ENCODE measurements around the gene CLCNKA. TPM values are rescaled to one million over a fixed set of nuclear protein-coding genes. Genes with fewer than 3 reads are reported as not detected.
"Not testable (repeated sequence)": the region's sequence is repeated elsewhere in the genome, so short reads cannot be mapped to it uniquely, and the experiment has no call there.

The CLCNKA gene
- polyA plus RNA-seq, 1 donor = 0.18 TPM

- WGBS (ENCODE audit: insufficient coverage, low lambda C conversion rate) = no CpG with 5 or more reads among the region's 9 CpGs
- no peaks in the 10 kb centered on the region for H3K9me3 ChIP-seq (ENCODE audit: control insufficient read depth, low read depth, low read length)
- no peak overlapping the region for H3K27ac ChIP-seq (ENCODE audit: low read length)
- no peak overlapping the region for H3K4me3 ChIP-seq (ENCODE audit: low read length)
- no peaks in the 10 kb centered on the region for H3K36me3 ChIP-seq (ENCODE audit: control insufficient read depth, insufficient read depth, low read length)
- no peaks in the 10 kb centered on the region for H3K4me1 ChIP-seq (ENCODE audit: control insufficient read depth, insufficient read depth, low read length)
- DNase-seq = no peak
- no peaks in the 10 kb centered on the region for H3K27me3 ChIP-seq (ENCODE audit: control insufficient read depth, insufficient read depth, low read length)
Measured at GRCh38 chr1:15997637-15998280, 24.1 kb upstream of the CLCNKA start.

GRCh38 chr1:15998929-15999328 lies 22.9 kb upstream of the CLCNKA start:
- H3K36me3 ChIP-seq (ENCODE audit: control insufficient read depth, insufficient read depth, low read length) = no peaks in the 10 kb centered on the region
- no peak overlapping the region for H3K27ac ChIP-seq (ENCODE audit: low read length)
- H3K4me1 ChIP-seq (ENCODE audit: control insufficient read depth, insufficient read depth, low read length) = no peaks in the 10 kb centered on the region
- no peak for DNase-seq
- no peak overlapping the region for H3K4me3 ChIP-seq (ENCODE audit: low read length)
- no CpG with 5 or more reads among the region's 11 CpGs for WGBS (ENCODE audit: insufficient coverage, low lambda C conversion rate)
- no peaks in the 10 kb centered on the region for H3K9me3 ChIP-seq (ENCODE audit: control insufficient read depth, low read depth, low read length)
- H3K27me3 ChIP-seq (ENCODE audit: control insufficient read depth, insufficient read depth, low read length) = no peaks in the 10 kb centered on the region

- DNase-seq; H3K27me3 ChIP-seq (ENCODE audit: control insufficient read depth, insufficient read depth, low read length); H3K9me3 ChIP-seq (ENCODE audit: control insufficient read depth, low read depth, low read length); H3K4me3 ChIP-seq (ENCODE audit: low read length); H3K4me1 ChIP-seq (ENCODE audit: control insufficient read depth, insufficient read depth, low read length); H3K27ac ChIP-seq (ENCODE audit: low read length); H3K36me3 ChIP-seq (ENCODE audit: control insufficient read depth, insufficient read depth, low read length): not testable (repeated sequence)
- WGBS (ENCODE audit: insufficient coverage, low lambda C conversion rate) = no CpG with 5 or more reads among the region's 10 CpGs
Measured at GRCh38 chr1:16001274-16001673, 20.6 kb upstream of the CLCNKA start.

GRCh38 chr1:16005597-16005996 lies 16.2 kb upstream of the CLCNKA start:
- no peaks in the 10 kb centered on the region for H3K36me3 ChIP-seq (ENCODE audit: control insufficient read depth, insufficient read depth, low read length)
- H3K27ac ChIP-seq (ENCODE audit: low read length) = no peak overlapping the region
- DNase-seq = no peak
- no peaks in the 10 kb centered on the region for H3K4me1 ChIP-seq (ENCODE audit: control insufficient read depth, insufficient read depth, low read length)
- H3K4me3 ChIP-seq (ENCODE audit: low read length) = no peak overlapping the region
- H3K27me3 ChIP-seq (ENCODE audit: control insufficient read depth, insufficient read depth, low read length) = no peaks in the 10 kb centered on the region
- no CpG with 5 or more reads among the region's 5 CpGs for WGBS (ENCODE audit: insufficient coverage, low lambda C conversion rate)
- H3K9me3 ChIP-seq (ENCODE audit: control insufficient read depth, low read depth, low read length) = no peaks in the 10 kb centered on the region

GRCh38 chr1:16006010-16006409 lies 15.8 kb upstream of the CLCNKA start:
- Histone ChIP-seq H3K36me3 (ENCODE audit: control insufficient read depth, insufficient read depth, low read length) (no peaks in the 10 kb centered on the region), H3K4me1 (ENCODE audit: control insufficient read depth, insufficient read depth, low read length) (no peaks in the 10 kb centered on the region), H3K9me3 (ENCODE audit: control insufficient read depth, low read depth, low read length) (no peaks in the 10 kb centered on the region), H3K4me3 (ENCODE audit: low read length) (no peak overlapping the region), H3K27ac (ENCODE audit: low read length) (no peak overlapping the region), H3K27me3 (ENCODE audit: control insufficient read depth, insufficient read depth, low read length) (no peaks in the 10 kb centered on the region)
- no CpG with 5 or more reads among the region's 11 CpGs for WGBS (ENCODE audit: insufficient coverage, low lambda C conversion rate)
- DNase-seq = no peak

GRCh38 chr1:16006552-16007485 lies 15.0 kb upstream of the CLCNKA start:
- Histone ChIP-seq H3K36me3 (ENCODE audit: control insufficient read depth, insufficient read depth, low read length) (no peaks in the 10 kb centered on the region), H3K27me3 (ENCODE audit: control insufficient read depth, insufficient read depth, low read length) (no peaks in the 10 kb centered on the region), H3K27ac (ENCODE audit: low read length) (no peak overlapping the region), H3K9me3 (ENCODE audit: control insufficient read depth, low read depth, low read length) (no peaks in the 10 kb centered on the region), H3K4me3 (ENCODE audit: low read length) (no peak overlapping the region), H3K4me1 (ENCODE audit: control insufficient read depth, insufficient read depth, low read length) (no peaks in the 10 kb centered on the region)
- DNase-seq = no peak
- WGBS (ENCODE audit: insufficient coverage, low lambda C conversion rate) = 100% methylated on average over 2 of the region's 9 CpGs

GRCh38 chr1:16007671-16008341 lies 14.0 kb upstream of the CLCNKA start:
- peaks cover 4% of the 10 kb centered on the region for H3K27me3 ChIP-seq (ENCODE audit: control insufficient read depth, insufficient read depth, low read length)
- no peaks in the 10 kb centered on the region for H3K9me3 ChIP-seq (ENCODE audit: control insufficient read depth, low read depth, low read length)
- no peak overlapping the region for H3K27ac ChIP-seq (ENCODE audit: low read length)
- no CpG with 5 or more reads among the region's 6 CpGs for WGBS (ENCODE audit: insufficient coverage, low lambda C conversion rate)
- H3K4me3 ChIP-seq (ENCODE audit: low read length) = no peak overlapping the region
- H3K4me1 ChIP-seq (ENCODE audit: control insufficient read depth, insufficient read depth, low read length) = peaks cover 5% of the 10 kb centered on the region
- DNase-seq = no peak
- no peaks in the 10 kb centered on the region for H3K36me3 ChIP-seq (ENCODE audit: control insufficient read depth, insufficient read depth, low read length)

GRCh38 chr1:16009030-16009460 lies 12.8 kb upstream of the CLCNKA start:
- Histone ChIP-seq H3K36me3 (ENCODE audit: control insufficient read depth, insufficient read depth, low read length) (no peaks in the 10 kb centered on the region), H3K27me3 (ENCODE audit: control insufficient read depth, insufficient read depth, low read length) (peaks cover 4% of the 10 kb centered on the region), H3K27ac (ENCODE audit: low read length) (no peak overlapping the region), H3K4me3 (ENCODE audit: low read length) (no peak overlapping the region), H3K4me1 (ENCODE audit: control insufficient read depth, insufficient read depth, low read length) (peaks cover 13% of the 10 kb centered on the region), H3K9me3 (ENCODE audit: control insufficient read depth, low read depth, low read length) (peaks cover 4% of the 10 kb centered on the region)
- no CpG with 5 or more reads among the region's 4 CpGs for WGBS (ENCODE audit: insufficient coverage, low lambda C conversion rate)
- DNase-seq = peak in 1 of 2 donors; percentile 59

- peaks cover 4% of the 10 kb centered on the region for H3K9me3 ChIP-seq (ENCODE audit: control insufficient read depth, low read depth, low read length)
- no CpG with 5 or more reads among the region's 11 CpGs for WGBS (ENCODE audit: insufficient coverage, low lambda C conversion rate)
- H3K27ac ChIP-seq (ENCODE audit: low read length) = no peak overlapping the region
Measured at GRCh38 chr1:16009678-16010077, 12.2 kb upstream of the CLCNKA start.

GRCh38 chr1:16010837-16011236 lies 11.0 kb upstream of the CLCNKA start:
- peaks cover 4% of the 10 kb centered on the region for H3K27me3 ChIP-seq (ENCODE audit: control insufficient read depth, insufficient read depth, low read length)
- WGBS (ENCODE audit: insufficient coverage, low lambda C conversion rate) = no CpG with 5 or more reads among the region's 3 CpGs
- H3K4me3 ChIP-seq (ENCODE audit: low read length) = no peak overlapping the region
- H3K9me3 ChIP-seq (ENCODE audit: control insufficient read depth, low read depth, low read length) = peaks cover 9% of the 10 kb centered on the region
- H3K27ac ChIP-seq (ENCODE audit: low read length) = no peak overlapping the region
- H3K36me3 ChIP-seq (ENCODE audit: control insufficient read depth, insufficient read depth, low read length) = no peaks in the 10 kb centered on the region
- H3K4me1 ChIP-seq (ENCODE audit: control insufficient read depth, insufficient read depth, low read length) = peaks cover 17% of the 10 kb centered on the region
- DNase-seq = no peak

More at GRCh38 chr1:16009678-16010077, 12.2 kb upstream of the CLCNKA start:
- Histone ChIP-seq H3K27me3 (ENCODE audit: control insufficient read depth, insufficient read depth, low read length) (peaks cover 4% of the 10 kb centered on the region), H3K4me1 (ENCODE audit: control insufficient read depth, insufficient read depth, low read length) (peaks cover 13% of the 10 kb centered on the region), H3K4me3 (ENCODE audit: low read length) (no peak overlapping the region), H3K36me3 (ENCODE audit: control insufficient read depth, insufficient read depth, low read length) (no peaks in the 10 kb centered on the region)
- no peak for DNase-seq
